ENCODE measurements around the gene CUBN. TPM values are rescaled to one million over a fixed set of nuclear protein-coding genes. Genes with fewer than 3 reads are reported as not detected.

The CUBN gene
- total RNA-seq, 1 experiment from 2014 or later: 4.6 TPM

GRCh38 chr10:17122052-17122451 is 7.6 kb downstream of the CUBN start:
- no peaks in the 10 kb centered on the region for H3K36me3 ChIP-seq (ENCODE audit: control insufficient read depth, insufficient read depth, low read length)
- Mint-ChIP-seq H3K4me3 (ENCODE audit: unreplicated experiment) (no peak overlapping the region), H3K36me3 (ENCODE audit: insufficient read depth, unreplicated experiment) (peaks cover 12% of the 10 kb centered on the region), H3K27me3 (ENCODE audit: insufficient read depth, unreplicated experiment) (no peaks in the 10 kb centered on the region), H3K27ac (ENCODE audit: unreplicated experiment) (peak overlapping the region; percentile 68), H3K9me3 (ENCODE audit: unreplicated experiment) (no peaks in the 10 kb centered on the region), H3K4me1 (ENCODE audit: low read depth, unreplicated experiment) (peaks cover 72% of the 10 kb centered on the region)
- peaks cover 78% of the 10 kb centered on the region for H3K4me1 ChIP-seq
- no TSS peak for BruUV-seq (replicated peaks)
- intact Hi-C loops (cut with micrococcal nuclease; ENCODE audit: unreplicated experiment): loop anchor here (2.0 kb wide), 1 partner anchor 109 kb away; no protein-coding TSS in a partner anchor
- TF ChIP-seq CTCF (IDR thresholded peaks at IDR 0.05; ENCODE audit: insufficient read depth in 1 of 2, low read depth in 1 of 2, low read length in 1 of 2, severe bottlenecking in 1 of 2, unreplicated experiment in 1 of 2): no peak
- H3K9me3 ChIP-seq: no peaks in the 10 kb centered on the region
- POLR2A ChIA-PET: interaction anchor here (0.6 kb wide), 1 partner anchor 18 kb away, joined by 3 read pairs; no protein-coding TSS in a partner anchor
- CTCF ChIA-PET: no interaction called here
- no peak overlapping the region for H3K4me3 ChIP-seq (ENCODE audit: low read depth, low read length)
- DNase-seq: no peak
- no peaks in the 10 kb centered on the region for H3K27me3 ChIP-seq (replicated peaks; ENCODE audit: control insufficient read depth, insufficient read depth, low read length)

GRCh38 chr10:17120694-17121093 is 8.9 kb downstream of the CUBN start:
- Mint-ChIP-seq H3K4me3 (ENCODE audit: unreplicated experiment) (peak overlapping the region; percentile 52), H3K36me3 (ENCODE audit: insufficient read depth, unreplicated experiment) (peaks cover 14% of the 10 kb centered on the region), H3K27ac (ENCODE audit: unreplicated experiment) (peak overlapping the region; percentile 59), H3K27me3 (ENCODE audit: insufficient read depth, unreplicated experiment) (no peaks in the 10 kb centered on the region), H3K4me1 (ENCODE audit: low read depth, unreplicated experiment) (peaks cover 74% of the 10 kb centered on the region), H3K9me3 (ENCODE audit: unreplicated experiment) (no peaks in the 10 kb centered on the region)
- no peaks in the 10 kb centered on the region for H3K9me3 ChIP-seq
- no TSS peak for BruUV-seq (replicated peaks)
- TF ChIP-seq CTCF (IDR thresholded peaks at IDR 0.05; ENCODE audit: insufficient read depth in 1 of 2, low read depth in 1 of 2, low read length in 1 of 2, severe bottlenecking in 1 of 2, unreplicated experiment in 1 of 2): no peak
- intact Hi-C loops (cut with micrococcal nuclease; ENCODE audit: unreplicated experiment): no loop called here
- H3K36me3 ChIP-seq (ENCODE audit: control insufficient read depth, insufficient read depth, low read length): no peaks in the 10 kb centered on the region
- CTCF ChIA-PET: no interaction called here
- peaks cover 90% of the 10 kb centered on the region for H3K4me1 ChIP-seq
- POLR2A ChIA-PET: no interaction called here
- H3K27me3 ChIP-seq (replicated peaks; ENCODE audit: control insufficient read depth, insufficient read depth, low read length): no peaks in the 10 kb centered on the region
- DNase-seq: no peak
- H3K4me3 ChIP-seq (ENCODE audit: low read depth, low read length): no peak overlapping the region

GRCh38 chr10:17119845-17120244 is 9.8 kb downstream of the CUBN start:
- DNase-seq: no peak
- Mint-ChIP-seq H3K4me1 (ENCODE audit: low read depth, unreplicated experiment) (peaks cover 75% of the 10 kb centered on the region), H3K9me3 (ENCODE audit: unreplicated experiment) (no peaks in the 10 kb centered on the region), H3K36me3 (ENCODE audit: insufficient read depth, unreplicated experiment) (peaks cover 21% of the 10 kb centered on the region), H3K27me3 (ENCODE audit: insufficient read depth, unreplicated experiment) (no peaks in the 10 kb centered on the region), H3K4me3 (ENCODE audit: unreplicated experiment) (peak overlapping the region; percentile 11), H3K27ac (ENCODE audit: unreplicated experiment) (peak overlapping the region; percentile 59)
- intact Hi-C loops (cut with micrococcal nuclease; ENCODE audit: unreplicated experiment): loop anchor here (5.0 kb wide), 1 partner anchor 228 kb away; no protein-coding TSS in a partner anchor
- ChIA-PET CTCF (interaction anchor here (1.1 kb wide), 1 partner anchor 107 kb away, joined by 3 read pairs; no protein-coding TSS in a partner anchor), POLR2A (no interaction called here)
- no TSS peak for BruUV-seq (replicated peaks)
- H3K9me3 ChIP-seq: no peaks in the 10 kb centered on the region
- no peak overlapping the region for H3K4me3 ChIP-seq (ENCODE audit: low read depth, low read length)
- H3K27me3 ChIP-seq (replicated peaks; ENCODE audit: control insufficient read depth, insufficient read depth, low read length): no peaks in the 10 kb centered on the region
- H3K36me3 ChIP-seq (ENCODE audit: control insufficient read depth, insufficient read depth, low read length): no peaks in the 10 kb centered on the region
- H3K4me1 ChIP-seq: peaks cover 89% of the 10 kb centered on the region
- no peak for TF ChIP-seq CTCF (IDR thresholded peaks at IDR 0.05; ENCODE audit: insufficient read depth in 1 of 2, low read depth in 1 of 2, low read length in 1 of 2, severe bottlenecking in 1 of 2, unreplicated experiment in 1 of 2)

Data from Caco-2 (cell line).